ENCODE results near the gene TAPT1.
A peak's percentile ranks its signal among the peaks of the same experiment; 100 is the strongest.
"Not testable (repeated sequence)": the region's sequence is repeated elsewhere in the genome, so short reads cannot be mapped to it uniquely, and the experiment has no call there.

TAPT1 gene, protein sequence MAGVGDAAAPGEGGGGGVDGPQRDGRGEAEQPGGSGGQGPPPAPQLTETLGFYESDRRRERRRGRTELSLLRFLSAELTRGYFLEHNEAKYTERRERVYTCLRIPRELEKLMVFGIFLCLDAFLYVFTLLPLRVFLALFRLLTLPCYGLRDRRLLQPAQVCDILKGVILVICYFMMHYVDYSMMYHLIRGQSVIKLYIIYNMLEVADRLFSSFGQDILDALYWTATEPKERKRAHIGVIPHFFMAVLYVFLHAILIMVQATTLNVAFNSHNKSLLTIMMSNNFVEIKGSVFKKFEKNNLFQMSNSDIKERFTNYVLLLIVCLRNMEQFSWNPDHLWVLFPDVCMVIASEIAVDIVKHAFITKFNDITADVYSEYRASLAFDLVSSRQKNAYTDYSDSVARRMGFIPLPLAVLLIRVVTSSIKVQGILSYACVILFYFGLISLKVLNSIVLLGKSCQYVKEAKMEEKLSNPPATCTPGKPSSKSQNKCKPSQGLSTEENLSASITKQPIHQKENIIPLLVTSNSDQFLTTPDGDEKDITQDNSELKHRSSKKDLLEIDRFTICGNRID

DNA sequence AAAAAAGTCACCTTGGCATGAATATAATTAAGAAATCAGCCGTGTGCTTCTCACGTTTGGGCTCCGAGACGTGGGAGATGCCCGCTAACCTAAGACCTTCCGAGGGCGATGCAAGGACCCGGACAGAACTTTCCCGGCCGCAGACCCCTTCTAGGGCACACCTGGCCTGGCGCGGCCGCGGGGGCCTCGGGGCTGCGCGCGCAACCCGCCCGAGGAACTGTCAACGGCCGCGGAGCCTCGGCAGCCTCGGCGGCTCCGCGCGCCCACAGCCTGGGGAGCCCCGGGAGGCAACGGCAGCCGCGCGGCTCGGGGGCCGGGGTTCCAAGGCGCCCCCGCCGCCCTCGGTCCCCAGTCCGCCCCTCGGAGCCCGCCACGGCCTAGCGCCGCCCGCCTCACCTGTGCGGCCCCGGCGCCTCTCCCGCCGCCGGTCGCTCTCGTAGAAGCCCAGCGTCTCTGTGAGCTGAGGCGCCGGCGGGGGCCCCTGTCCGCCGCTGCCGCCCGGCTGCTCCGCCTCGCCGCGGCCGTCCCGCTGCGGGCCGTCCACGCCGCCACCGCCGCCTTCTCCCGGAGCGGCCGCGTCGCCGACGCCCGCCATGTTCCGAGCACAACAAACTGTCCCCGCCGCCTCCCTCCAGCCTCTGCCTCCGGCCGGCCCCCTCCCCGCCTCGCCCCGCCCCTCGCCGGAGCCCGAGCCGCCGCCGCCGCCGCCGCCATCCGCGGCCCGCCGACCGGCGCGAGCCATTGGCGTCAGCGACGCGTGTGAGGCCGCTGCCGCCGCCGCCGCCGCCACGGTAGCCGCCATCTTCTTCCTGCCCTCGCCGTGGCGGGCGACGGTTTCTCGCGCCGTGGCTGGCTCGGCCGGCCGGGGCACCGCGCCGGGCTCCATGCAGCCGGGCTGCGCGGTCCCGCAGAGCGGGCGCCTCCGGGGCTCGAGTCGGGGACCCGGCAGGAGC is at the start of gene TAPT1:
TSS of gene TAPT1 (minus strand) at position 609 of the 953 bp plus-strand sequence. CDS start at position 595, 14 bp downstream.
- DNase-seq (ENCODE audit: low spot score) = peak; percentile 67

DNA sequence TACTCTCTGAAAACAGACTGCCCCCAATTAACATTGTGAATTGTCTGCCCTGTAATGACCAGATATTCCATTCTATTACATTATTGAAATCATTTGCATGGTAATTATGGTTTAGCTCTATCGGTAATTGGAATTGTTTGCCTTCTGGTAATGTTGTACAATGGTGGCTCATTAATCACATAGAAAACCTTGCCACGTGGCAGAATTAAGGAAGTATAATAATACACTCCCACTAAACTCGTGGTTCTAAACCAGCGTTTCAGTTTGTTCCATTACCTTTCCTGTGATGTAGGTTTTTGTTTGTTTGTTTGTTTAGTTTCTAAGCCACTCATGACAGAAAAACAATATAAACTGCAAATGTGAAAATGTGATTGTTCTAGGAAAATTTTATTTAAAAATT is 45.1 kb upstream of the TAPT1 start:
- DNase-seq (ENCODE audit: low spot score) = no peak

DNA sequence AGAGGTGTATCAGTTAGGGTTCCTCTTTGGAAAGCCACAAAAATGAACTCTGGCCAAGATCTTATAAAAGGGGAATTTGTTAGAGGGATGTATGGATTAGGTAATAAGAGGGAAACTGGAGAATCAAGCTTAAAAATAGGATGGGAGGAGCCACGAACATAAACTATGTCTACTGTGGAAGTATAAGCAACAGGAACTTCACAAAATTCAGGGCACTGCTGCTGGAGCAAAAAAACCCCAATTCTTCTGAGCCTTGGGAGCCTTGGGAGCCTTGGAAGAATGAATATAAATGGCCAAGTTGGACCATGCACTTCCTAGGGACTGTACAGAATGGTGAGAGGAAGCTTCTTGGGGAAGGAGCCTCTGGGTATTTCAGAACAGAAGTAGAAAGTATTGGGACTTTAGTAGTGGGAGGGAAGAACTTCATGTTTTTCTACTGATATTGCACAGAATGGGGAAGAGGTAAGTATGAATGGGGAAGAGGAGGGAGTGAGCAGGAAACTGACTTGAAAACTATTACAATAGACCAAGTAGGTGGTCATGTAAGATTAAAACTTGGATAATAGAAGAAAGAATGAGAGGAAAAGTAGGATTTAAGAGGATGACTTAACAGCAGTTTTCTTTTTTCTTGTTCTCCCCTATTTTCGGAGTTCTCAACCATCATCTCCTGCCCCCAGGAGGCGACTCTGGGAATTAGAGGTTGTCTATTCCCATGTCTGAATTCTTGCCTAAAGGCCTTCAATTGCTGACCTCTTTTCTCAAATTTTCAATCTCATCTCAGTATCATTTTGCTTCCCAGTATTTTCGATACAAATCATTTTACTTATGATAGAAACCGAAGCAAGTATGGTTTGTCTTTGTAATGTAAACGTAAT is 44.4 kb upstream of the TAPT1 start:
- DNase-seq (ENCODE audit: low spot score) = no peak

DNA sequence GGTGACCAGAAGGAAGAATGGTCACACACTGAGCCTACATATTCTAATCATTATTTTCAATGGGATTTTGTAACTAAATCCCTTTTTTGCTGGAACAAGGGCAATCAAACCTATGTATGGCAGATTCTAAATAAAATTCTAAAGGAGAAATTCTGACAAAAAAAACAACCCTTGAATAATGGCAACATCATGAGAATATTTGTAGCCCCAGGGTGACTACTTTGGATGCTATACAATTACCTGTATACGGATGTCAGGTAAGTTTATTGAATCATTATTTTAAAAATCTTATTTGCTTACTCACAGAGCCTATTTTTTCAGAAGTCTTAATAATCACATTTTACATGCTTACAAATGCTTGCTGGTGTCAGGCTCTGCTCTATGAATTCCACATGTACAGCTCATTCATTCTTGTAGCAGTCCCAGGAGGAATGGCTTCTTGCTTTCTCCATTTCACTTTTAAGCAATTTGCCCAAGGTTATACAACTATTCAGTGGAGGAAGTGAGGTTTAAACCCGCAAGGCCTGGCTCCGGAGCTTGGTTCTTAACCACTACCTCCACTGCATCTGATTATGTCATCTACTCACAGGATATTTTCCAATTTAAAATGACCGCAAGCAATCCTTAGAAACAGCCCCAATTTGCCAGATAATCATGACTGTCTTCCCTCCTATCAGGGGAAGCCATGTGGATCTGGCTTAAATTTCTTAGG is 43.6 kb upstream of the TAPT1 start:
- DNase-seq (ENCODE audit: low spot score) = not testable (repeated sequence)

DNA sequence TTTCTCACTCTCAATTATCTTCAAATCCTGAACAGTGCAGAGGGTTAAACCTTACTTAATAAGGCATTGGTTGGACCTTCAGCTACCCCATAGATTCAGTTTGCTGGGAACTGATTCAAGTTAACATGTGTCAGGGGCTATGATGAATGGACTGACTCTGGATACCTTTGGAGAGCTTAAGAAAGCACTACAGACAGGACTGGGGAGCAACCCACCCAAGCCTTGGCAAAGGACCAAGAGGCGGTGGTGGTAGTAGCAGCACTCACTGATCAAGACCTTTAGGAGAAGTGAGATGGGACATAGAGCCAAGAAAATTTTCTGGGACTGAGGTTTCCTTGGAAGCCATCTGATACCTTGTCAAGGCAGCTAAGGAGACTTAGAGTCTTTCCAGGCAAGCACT is 43.0 kb upstream of the TAPT1 start:
- no peak for DNase-seq (ENCODE audit: low spot score)

DNA sequence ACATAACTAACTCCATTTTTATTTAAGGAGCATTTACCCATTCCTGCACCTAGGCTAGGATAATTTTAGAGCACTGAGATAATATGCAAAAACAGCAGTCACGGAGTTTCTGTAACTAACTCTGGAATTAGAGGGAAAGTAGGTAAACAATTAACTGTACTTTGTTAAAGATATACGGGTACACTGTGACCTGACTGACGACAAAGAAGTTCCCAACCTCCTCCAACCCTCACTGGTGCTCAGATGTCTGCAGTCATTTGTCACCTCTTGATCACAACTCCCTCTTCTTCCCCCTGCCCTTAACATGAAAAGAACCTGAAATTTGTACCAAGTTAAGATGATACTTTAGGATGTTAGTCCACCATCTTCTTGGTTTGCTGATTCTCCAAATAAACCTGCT is 42.0 kb upstream of the TAPT1 start:
- DNase-seq (ENCODE audit: low spot score) = no peak

DNA sequence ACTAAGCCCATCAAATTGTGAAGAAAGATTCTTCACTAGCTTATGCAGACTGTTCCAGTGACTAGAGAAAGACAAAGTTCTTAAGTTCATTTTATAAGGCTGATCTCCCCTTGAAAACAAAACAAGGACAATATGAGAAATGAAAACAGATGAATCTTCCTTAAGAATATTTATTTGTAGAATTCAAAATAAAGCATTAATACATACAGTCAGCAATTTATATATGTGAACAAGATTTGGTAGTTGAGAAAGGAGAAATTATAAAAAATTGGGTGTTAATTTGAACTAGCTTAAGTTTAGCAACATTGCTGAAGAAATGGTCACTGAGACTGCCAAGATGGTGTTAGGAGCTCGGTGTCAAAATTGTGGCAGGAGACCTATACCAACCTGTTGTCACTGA is 41.4 kb upstream of the TAPT1 start:
- DNase-seq (ENCODE audit: low spot score) = no peak

DNA sequence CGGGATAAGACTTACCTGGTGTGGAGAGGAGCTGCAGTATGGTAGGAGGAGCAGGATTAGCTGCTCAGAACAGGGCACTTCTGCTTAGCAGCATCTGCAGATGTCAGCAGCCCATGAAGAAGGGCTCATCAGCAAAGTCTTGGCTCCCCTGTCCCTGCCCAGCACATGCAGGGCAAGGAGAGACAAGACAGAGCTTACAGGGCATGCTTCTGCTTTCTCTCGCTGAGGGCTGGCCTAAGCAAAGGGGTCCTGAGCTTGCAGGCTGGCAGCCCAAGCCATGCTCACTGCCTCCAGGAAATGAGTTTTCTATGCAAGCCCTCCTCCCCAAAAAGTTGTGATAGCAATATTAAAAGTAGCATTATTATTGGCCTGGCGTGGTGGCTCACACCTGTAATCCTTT is 39.5 kb upstream of the TAPT1 start:
- no peak for DNase-seq (ENCODE audit: low spot score)

DNA sequence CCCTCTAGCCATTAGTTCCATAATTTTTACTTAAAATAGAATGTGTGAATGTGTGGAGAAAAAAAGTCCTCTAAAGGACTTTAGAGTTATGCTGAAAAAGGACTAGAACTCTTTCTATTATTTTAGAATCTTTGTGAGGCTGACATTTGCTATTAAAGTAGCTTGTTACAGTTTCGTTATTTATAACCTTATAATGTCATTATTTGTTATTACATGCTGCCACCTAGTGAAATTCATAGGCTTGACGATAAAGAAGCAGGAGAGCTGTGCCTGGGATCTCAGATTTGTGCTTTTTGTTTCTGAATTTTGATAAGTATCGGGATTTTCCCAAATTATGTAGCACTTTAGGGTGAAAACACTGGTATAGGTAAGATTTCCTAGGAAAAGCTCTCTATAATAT is 38.5 kb upstream of the TAPT1 start:
- peak; percentile 29 for DNase-seq (ENCODE audit: low spot score)

DNA sequence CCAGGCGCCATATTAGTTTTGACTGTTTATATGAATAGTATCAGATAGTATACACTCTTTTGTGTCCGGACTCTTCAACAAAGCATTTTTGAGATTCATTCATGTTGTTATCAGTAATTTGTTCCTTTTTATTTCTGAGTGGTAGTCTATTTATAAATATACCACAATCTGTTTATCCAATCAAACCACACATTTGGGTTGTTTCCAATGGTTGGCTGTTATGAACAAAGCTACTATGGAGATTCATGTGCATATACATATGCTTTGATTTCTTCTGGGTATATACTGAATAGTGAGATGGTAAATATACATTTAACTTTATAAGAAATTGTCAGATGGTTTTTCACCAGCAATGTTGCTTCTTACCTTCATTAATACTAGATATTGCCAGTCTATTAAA is 36.8 kb upstream of the TAPT1 start:
- no peak for DNase-seq (ENCODE audit: low spot score)

DNA sequence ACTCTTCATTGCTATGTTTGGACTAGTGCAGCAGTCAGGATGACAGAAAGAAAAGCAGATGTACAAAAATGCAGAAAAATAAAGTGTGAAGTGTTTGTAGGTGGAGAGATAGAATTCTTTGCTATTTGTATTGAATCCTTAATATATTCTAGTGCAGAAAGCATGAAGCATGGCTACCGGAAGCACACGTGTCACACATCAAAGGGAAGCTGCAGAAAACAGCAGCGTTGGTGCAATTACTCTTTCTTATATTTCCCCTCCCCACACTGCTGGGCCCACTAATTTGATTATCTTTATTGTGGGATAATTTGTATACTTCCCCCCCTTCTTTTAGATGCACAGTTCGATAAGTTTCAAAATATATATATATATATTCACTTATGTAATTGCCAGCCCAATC is 35.9 kb upstream of the TAPT1 start:
- DNase-seq (ENCODE audit: low spot score) = no peak

DNA sequence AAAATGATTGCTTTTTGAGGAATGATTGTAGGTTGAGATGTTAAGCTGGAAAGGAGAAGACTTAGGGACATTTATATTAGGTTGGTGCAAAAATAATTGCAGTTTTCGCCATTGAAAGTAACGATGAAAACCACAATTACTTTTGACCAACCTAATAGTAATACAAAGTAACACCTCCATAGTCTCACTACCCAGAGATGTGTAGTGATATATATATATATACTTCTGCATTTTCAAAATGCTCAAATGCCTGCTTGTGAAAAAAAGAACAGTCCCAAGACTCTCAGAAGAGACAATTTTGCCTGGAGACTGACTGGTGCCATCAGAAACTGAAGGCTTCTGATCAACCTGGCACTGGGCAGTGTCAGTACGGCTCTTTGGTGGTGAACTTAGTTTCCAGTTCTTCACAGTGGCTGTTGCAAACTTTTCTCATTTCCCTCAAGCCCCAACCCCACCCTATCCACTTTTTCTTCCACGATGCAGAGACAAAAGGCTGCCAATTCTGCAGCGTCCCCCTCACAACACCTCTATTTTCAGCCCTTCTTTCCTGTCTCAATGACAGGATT is 35.1 kb upstream of the TAPT1 start:
- no peak for DNase-seq (ENCODE audit: low spot score)

DNA sequence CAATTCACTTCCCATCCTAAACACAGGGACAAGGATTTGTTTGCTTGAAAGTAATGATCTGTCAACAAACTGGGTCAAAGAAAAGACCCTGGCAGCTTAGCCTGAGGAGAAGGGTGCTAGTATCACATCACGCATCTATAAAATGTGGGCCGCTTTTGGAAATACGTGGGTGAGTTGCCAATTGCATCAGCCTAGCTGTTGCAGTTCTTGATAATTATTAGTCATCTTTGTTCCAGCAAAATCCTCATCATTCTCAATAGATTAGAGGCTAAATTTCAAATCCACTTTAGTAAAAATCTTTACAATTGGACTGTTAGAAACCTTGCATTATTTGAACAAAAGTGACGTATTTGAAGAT is 33.6 kb upstream of the TAPT1 start:
- no peak for DNase-seq (ENCODE audit: low spot score)

DNA sequence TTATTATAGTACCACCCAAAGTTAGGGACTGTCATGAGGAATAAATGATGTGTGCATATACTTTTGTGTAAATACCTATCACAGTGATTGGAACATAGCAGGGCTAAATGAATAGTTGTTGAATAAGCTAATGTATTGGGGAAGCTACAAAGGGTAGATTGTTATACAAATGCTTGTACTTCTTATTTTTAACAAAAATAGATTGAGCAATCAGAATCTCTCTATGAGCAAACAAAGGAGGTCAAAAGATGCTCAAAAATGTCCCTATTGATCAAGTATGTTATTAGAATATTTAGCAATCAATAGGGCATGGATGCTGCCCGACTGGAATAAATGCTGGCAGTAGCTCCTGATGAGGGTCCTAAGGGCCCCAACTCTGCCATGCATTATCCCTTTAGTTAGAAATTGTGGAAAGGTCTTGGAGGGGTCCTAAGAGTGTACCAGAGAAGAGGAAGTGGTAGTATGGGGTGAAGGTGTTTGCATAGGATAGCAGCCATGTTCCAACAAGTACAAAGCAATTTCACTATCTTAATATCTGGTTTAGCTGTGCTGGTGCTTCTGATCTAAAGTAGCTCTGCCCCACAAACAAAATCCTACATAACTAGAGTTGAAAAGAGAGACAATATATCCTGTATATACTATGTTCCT is 33.1 kb upstream of the TAPT1 start:
- DNase-seq (ENCODE audit: low spot score) = no peak

DNA sequence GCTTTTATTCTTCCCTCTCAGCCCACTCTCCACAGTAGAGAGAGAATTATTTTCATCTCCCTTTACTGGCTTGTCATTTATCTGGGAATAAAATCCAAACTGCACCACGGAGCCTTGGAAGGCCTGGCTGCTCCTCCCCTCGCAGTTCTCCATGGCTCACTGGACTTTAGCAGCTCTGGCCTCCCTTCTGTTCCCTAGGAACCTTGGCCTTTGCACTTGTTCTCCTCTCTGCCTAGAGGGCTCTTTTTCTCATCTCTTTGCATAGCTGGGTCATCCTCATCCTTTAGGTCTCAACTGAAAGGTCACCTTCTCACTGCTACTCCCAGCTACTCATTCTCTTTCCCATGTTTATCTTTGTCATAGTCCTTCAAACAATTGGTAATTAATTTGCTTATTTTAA is 31.3 kb upstream of the TAPT1 start:
- no peak for DNase-seq (ENCODE audit: low spot score)

DNA sequence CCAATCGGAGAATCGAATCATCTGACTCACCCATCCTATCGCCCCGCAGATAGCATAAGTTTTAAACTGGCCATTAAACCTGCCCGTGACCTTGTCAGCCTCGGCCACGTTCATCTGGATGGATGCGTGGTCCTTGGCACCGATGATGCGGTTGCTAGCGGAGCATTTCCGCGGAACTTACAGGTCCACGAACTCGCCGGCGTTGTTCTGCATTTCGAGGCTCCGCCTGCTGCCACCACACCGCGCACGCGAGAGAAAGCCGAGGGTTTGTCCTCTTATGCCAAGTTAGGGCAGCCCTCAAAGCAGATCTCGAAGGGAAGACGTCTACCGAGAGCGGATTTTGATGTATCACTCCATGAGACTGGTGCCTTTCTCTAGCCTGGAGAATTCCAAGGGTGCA is 30.1 kb upstream of the TAPT1 start:
- no peak for DNase-seq (ENCODE audit: low spot score)

DNA sequence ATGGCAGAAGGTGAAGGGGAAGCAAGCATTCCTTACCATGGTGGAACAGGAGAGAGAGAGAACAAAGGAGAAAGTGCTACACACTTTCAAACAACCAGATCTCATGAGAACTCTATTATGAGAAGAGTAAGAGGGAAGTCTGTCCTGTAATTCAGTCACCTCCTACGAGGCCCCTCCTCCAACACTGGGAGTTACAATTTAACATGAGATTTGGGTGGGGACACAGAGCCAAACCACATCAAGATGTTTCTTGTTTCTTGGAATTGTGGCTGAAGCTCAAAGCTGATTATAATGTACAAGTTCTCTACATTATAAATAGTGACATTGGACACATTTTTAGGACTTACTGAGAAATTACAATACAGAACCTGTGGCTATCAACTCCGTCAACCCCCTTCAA is 29.5 kb upstream of the TAPT1 start:
- no peak for DNase-seq (ENCODE audit: low spot score)

DNA sequence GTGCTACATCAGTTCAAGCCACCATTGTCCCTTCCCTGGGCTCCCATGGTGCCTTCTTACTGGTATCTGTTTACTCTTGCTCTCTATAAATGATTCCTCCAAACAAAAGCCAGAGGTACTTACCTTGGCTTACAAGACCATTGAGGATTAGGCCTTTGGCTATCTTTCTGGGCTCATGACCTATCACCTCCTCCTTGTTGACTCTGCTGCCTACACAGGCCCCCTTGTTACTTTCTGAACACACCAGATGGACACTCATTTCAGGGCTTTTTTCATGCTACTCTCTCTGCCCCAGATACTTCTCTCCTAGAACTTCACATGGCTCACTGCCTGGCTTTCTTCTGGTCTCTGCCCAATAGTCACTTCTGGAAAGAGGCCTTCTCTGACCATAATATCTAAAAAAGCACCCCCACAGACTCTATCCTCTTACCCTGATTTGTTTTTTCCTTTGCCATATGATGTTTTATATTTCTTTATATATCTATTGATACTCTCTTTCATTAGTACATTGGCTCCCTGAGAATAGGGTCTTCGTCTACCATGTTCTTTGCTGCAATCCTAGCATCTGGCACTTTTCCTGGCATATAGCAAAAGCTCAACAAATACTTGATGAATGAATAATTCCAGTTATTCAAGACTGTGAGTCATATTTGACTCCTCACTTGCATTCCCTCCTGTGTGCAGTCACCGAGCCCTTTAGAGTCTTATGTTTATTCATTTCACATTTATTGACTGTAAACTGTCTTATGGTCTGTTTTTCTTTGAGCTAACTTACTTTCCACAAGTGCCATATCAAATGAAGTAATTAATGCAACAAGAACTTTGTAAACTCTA is 27.1 kb upstream of the TAPT1 start:
- DNase-seq (ENCODE audit: low spot score) = no peak

DNA sequence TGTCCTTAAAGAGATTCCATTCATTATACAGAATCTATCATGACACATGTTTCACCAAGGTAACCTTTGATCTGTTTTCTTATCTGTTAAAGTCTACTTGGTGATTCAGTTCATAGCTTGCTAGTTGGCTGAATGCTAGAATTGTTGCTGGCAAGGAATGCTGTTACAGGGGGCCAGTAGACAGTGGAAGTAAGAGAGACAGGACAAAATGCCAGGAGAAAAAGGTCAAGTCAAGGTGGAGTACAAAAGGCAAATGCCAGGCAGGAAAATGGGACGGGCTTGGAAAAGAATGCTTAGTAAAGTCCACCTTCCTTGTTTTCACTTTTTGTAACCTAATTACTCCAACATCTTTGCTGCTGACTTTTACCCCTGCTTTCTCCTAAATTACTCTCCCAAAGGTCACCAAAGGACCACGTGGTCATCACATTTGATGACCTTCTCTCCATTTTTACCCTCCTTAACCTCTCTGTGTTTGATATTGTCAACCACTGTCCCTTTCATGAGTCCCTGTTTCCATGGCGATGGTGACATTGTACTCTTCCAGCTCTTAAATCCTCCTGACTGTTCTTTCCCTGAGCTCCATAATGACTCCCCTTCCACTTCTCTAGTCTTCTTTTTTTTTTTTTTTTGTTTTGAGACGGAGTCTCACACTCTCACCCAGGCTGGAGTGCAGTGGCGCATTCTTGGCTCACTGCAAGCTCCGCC is 24.5 kb upstream of the TAPT1 start:
- no peak for DNase-seq (ENCODE audit: low spot score)

Measured in CD4-positive, alpha-beta T cell treated with Interleukin-6 at 100 ng/mL for 8 hours (primary cell).